HTR-8/SVneo (cell line): ENCODE results near the gene ALPL.
"Not testable (repeated sequence)": the region's sequence is repeated elsewhere in the genome, so short reads cannot be mapped to it uniquely, and the experiment has no call there.

Source experiments
- DNase-seq: peaks from one replicate; pipeline ENCODE4 v3.0.0; 2011; ENCODE audit warnings: low spot score, mixed read lengths; ENCODE audit not compliant: insufficient read length
- FAIRE-seq: peaks from 2 replicates; lab custom pipeline; 2011; peaks lifted over from hg19 to GRCh38; lab: Jason Lieb, UNC

The ALPL gene

DNA sequence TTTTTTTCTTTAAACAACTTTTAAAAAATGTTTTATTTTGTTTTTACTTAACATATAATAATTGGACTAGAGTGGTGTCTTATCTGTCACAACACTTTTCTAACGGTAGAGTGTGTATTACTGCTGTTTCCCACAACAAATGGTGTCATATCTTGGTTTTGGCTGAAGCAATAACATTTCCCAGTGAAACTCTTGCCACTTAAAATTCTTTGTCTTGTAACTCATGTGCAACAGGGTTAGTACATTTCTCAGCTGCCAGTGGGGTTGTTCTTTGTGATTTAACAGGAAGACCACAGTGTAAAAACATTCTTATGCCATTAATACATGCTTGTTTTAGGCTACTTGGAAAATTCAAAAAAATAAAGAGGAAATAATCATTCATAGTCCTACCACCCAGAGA is 43.5 kb downstream of the ALPL start:
- FAIRE-seq (no peak), DNase-seq (peak; percentile 51)

DNA sequence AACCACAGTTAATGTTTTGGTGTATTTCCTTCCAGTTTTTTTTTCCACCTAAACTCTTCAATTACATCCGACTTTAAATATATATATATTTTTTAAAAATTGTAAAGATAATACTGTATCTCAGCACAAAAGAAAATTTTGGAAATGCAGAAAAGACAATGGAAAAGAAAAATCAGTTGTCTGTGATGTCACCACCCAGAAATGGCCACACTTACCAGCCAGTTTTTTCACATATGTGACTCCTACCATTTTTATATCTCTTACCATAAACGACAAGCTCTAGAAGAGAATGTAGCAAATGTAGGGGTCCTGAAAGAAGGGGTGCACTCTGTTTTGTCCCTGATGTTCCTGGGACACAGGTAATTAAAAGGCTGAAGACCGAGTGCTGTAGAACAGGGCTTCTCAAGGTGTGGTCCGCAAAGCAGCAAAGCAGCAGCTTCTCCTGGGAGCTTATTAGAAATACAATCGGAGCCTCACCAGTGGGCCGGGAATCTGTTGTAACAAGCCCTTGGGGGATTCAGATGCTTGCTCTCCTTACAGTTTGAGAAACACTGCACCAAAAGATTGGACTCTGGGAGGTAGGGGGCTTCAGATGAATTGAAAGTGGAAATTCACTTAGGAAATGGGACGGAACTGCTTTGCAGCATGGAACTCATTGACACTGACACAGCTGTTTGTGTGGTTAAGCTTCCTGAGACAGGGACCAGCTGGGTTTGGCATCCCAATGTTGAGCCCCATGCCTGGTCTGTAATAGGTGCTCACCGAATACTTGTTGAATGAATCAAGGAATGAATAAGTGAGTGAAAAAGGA is 44.1 kb downstream of the ALPL start:
- DNase-seq (peak; percentile 36), FAIRE-seq (peak; percentile 16)

DNA sequence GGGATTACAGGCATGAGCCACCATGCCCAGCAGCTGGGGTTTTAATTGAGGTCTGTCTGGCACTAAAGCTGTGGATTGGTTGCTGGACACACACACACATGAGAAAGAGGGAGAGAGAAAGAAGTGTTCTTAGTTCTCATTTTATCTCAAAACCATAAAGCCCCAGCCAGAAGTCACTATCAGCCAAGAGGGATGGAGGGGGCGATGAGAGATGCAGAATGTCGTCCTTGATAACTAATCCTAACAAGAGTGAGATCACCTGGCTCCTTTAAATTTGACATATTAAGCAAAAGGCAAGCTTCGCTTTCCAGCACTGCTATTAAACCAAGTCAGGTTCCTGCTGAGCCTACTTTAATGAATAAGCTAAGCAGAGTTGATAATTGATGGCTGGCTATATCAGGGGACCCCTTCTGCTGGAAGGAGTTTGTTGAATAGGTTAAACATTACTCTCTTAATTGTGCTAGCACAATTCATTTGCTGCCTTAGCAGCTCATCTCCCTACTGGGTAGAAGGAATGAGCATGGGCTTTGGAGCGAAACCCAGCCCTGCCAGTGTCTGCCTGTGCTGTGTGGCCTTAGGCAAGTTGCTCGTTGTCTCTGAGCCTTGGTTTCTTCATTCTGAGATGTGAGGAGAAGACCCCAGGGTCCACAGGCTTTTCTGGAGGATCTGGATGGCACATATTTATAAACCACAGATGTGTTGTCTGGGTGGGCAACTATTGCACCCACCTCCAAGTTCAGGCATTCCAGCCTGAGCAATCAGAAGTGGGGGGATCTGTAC is 50.8 kb downstream of the ALPL start:
- DNase-seq (no peak), FAIRE-seq (no peak)

DNA sequence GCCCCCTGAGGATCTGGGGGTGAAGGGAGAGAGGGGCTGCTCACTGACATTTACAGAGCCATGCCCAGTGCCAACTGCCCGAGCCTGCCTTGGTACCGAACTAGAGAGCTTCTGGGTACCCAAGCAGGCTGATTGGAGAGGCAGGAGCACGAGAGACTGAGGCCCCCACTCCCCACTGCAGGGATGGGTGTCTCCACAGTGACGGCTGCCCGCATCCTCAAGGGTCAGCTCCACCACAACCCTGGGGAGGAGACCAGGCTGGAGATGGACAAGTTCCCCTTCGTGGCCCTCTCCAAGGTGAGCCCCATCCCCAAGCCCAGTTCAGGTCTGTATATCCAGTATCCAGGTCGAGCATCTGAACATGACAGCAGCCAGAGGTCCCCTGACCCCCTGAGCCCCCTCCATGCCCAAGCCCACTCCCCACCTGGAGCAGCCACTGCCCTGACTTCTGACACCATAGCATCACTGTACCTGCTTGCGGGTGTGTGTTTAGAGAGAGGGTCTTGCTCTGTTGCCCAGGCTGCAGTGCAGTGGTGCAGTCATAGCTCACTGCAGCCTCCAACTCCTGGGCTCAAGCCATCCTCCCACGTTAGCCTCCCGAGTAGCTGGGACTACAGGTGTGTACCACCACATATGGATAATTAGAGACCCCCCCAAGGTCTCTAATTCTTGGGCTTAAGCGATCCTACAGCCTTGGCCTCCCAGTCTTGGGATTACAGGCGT is 51.9 kb downstream of the ALPL start:
- DNase-seq = no peak
- FAIRE-seq = no peak

DNA sequence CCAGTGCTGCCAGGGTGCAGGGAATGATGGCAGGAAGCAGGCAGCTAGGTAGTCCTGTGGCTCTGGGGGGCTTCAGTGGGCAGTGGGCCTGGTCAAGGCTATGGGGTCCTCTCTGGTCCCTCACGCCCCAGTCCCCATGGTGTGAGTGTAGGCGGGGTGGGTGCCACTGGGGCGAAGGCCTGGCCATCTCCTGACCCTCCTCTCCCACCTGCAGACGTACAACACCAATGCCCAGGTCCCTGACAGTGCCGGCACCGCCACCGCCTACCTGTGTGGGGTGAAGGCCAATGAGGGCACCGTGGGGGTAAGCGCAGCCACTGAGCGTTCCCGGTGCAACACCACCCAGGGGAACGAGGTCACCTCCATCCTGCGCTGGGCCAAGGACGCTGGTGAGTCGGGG is 53.7 kb downstream of the ALPL start:
- no peak for DNase-seq
- FAIRE-seq = no peak

DNA sequence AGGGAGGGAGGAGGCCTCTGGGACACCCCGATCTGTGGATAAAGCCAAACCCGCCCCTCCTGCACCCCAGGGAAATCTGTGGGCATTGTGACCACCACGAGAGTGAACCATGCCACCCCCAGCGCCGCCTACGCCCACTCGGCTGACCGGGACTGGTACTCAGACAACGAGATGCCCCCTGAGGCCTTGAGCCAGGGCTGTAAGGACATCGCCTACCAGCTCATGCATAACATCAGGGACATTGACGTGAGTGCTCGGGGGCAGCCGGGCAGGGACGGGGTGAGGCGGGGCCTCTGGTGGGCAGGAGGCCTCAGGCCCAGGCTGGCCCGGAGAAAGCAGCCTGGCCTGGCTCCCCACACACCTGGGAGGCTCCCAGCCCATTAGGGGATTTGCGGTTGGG is 54.7 kb downstream of the ALPL start:
- FAIRE-seq = no peak
- DNase-seq = no peak

DNA sequence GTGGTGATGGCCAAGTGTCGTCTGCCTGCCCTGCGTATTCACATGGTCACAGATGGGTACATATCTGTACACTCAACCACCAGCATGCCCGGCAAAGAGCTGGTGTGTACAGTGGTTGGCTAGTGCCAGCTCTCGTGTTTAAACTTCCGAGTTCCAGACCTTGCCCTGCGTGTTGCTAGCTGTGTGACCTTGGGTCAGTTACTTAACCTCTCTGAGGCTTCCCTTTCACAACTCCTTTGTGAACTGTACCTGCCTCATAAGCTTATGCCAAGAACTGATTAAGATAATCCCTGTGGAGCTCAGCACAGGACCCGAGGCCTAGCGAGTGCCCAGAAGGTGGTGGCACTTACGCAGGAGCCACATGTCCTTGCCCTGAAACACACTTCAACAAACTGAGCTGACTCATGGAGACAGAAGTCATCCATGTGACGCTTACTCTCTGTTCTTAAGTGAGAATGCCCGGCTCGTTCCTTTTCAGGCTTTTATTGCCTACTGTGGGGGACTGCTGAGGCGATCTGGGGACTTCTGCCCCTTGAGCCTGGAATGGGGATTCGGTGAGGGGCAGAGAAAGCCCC is 55.4 kb downstream of the ALPL start:
- FAIRE-seq = no peak
- DNase-seq = no peak

DNA sequence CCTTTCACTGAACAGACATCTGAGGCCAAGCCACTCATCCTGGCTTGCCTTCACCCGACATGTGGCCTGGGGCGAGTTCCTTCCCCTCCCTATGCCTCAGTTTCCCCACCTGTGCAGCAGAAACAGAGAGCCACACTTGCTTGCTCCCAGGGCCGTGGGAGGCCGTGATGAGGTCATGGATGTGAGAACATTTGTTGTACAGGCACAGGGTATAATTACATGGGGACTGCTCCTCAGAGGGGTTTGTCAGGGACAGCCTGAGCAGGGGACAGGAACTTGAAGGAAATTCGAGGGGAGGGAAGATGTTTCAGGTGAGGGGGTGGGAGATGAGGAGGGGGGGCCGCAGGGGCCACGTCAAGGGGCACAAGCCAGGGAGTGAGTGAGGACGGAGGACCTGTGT is 56.1 kb downstream of the ALPL start:
- DNase-seq (no peak), FAIRE-seq (no peak)

DNA sequence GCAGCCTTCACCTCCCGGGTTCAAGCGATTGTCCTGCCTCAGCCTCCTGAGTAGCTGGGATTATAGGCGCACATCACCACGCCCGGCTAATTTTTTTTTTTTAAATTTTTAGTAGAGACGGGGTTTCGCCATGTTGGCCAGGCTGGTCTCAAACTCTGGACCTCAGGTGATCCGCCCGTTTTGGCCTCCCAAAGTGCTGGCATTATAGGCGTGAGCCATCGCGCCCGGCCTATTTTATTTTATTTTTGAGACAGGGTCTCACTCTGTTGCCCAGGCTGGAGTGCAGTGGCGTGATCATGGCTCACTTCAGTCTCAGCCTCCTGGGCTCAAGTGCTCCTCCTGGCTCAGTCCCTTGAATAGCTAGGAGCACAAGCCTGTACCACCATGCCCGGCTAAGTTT is 57.1 kb downstream of the ALPL start:
- FAIRE-seq, DNase-seq: not testable (repeated sequence)

DNA sequence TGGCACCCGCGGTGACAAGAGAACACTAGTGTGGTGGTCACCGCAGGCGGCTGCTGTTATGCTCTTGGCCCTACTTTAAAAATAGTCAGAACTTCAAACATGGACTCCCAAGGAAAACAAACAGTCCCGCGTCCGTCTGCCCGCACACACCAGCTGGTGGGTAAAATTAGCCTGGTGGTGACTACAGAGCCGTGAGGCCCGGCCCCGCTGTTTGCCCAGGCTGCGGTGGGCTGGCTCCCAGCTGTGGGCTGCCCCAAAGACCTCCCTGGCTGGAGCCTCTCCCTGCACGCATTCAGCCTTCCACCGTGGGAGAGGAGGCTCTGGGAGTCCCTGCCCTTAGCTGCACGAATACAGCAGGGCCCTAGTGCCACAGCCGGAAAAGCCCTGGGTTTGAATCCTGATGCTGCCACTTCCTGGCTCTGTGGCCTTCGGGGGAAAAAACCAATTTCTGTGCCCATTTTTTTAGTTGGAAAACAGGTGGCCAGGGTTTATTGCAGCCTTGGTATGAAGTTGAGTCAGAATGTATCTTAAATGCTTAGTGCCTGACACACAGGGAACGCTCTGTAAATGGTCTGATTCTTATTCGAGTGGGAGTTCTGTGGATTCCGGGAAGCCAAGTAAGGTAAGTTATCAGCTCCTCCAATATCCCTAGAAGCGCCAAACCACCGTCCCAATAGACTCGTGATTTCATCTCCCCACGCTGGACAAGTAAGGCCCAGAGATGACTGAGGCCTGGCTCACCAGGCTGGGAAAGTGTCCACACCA is 58.2 kb downstream of the ALPL start:
- FAIRE-seq (no peak), DNase-seq (no peak)

DNA sequence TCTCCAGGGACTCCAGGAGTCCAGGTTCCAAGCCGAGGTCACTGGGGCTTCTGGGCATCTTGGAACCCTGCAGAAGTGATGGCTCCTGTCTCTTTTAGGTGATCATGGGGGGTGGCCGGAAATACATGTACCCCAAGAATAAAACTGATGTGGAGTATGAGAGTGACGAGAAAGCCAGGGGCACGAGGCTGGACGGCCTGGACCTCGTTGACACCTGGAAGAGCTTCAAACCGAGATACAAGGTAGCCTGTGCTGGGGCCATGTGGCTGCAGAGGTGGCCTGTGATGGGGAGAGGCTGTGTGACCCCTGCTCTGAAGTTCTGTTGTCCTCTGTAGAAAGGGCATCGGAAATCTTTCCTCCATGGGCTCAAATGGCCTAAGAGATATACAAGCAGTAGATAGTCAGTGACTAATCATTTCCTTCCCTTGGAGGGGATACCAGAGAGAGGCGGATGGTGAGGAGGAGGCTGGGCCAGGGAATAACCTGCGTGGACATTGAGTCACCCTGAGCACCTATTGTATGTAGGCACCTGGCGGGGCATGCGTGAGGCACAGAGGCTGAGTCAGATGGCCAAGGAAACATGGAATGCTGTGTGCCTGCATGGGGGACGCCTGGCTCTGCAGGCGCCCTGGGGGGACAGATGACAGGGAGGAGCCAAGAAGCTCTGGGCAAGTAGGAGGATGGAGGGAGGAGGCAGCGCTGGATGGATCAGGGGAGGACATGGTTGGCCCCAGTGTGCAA is 59.0 kb downstream of the ALPL start:
- peak; percentile 62 for DNase-seq
- FAIRE-seq = peak; percentile 84

DNA sequence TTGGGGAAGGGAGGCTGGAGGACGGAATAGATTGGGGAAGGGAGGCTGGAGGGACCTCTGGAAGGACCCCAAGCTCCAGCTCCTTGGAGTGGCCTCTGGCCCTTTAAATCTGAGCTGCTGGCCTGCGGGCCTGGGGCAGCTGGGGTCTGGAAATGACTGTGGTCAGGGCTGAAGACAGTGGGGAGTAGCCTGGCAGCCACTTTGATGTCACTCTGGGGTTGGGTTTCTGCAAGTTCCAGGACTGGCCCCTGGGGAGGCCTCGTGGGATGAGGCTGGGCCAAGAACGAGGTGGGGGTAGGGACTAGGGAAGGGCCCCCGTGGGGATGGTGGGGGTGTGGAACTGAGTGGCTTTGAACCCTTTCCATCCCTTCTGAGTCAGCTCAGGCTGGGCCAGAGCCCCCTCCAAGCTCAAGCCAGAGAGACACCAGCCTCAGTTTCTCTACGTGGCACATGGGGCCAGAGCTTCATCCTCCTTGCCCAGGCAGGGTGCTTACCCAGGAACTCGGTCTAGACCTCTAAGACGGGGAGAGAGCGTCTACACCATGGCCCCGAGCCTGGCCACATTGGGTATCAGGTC is 59.7 kb downstream of the ALPL start:
- peak; percentile 37 for DNase-seq
- no peak for FAIRE-seq

DNA sequence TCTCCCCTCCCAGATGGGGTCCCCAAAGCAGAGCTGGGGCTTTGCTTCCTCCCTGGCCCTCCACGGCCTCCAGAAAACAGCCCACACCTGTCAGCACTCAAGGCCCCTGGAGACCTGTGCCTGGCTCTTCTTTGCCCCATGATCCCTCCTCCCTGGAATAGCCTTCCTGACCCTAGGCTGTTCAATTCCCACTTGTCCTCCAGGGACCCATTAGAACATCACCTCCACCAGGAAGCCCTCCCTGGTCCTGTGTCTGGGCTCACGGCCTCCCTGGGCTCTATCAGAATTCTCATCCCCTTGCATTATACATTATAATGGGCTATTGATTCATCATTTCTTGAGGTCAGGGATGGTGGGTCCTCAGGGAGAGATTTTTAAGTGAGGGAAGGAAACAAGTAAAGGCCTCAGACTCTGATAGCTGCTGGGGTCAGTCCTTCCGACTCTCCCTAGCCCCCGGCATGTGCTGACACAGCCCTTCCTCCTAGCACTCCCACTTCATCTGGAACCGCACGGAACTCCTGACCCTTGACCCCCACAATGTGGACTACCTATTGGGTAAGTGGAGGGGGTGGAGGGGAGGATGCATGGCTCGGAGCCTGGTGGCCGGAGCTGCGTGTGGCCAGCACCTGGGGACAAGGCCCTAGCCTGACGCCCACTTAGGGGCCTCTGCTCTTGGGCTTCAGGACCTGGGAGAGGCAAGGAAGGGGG is 60.8 kb downstream of the ALPL start:
- no peak for DNase-seq

DNA sequence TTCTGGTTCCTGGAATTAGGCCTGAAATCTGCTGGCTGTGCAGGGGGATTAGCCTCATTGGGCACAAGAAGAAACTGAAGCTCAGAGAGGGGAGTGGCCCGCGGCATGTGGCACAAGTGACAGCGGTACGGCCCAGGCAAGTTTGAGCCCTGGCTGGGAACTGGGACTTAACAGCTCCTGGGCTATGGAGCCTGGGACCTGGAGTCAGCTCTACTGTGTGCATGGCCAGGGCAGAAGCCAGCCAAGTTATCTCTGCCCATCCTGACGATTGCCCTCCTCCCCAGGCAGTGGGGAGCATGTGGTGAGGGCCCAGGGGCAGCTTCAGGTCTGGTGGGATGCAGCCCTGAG is 61.3 kb downstream of the ALPL start:
- DNase-seq (no peak), FAIRE-seq (no peak)

More for the DNA sequence above, 60.8 kb downstream of the ALPL start:
- no peak for FAIRE-seq

DNA sequence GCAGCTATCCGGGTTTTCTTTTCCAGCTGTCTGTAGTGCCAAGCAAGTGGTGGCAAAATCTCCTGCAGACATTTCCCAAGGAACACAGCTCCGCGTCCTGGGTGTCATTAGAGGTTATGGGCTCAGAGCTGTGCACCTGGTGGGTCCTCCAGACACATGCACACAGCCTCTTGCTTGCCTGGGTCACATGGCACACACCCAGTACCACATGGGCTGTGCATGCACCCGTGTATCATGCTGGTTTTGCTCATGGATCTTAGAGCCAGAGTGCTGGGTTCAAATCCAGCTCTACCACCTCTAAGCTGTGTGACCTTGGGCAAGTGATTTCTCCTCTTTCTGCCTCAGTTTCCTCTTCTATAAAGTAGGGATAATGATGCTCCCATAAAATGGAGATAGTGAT is 61.7 kb downstream of the ALPL start:
- FAIRE-seq (no peak), DNase-seq (no peak)

DNA sequence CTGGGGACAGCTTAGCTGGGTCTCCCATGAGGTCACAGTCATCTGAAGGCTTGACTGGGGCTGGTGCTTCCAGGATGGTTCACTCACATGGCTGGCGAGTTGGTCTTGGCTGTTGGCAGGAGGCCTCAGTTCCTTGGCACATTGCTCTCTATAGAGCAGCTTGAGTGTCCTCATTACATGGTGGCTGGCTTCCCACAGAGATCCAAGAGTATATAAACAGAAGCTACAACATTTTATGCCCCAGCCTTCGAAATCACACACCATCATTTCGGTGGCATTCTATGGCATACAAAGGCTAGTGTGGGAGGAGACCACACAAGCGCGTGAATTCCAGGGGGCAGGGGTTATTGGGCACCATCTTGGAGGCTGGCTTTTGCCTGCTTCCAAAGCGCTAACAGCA is 63.0 kb downstream of the ALPL start:
- FAIRE-seq (no peak), DNase-seq (no peak)

DNA sequence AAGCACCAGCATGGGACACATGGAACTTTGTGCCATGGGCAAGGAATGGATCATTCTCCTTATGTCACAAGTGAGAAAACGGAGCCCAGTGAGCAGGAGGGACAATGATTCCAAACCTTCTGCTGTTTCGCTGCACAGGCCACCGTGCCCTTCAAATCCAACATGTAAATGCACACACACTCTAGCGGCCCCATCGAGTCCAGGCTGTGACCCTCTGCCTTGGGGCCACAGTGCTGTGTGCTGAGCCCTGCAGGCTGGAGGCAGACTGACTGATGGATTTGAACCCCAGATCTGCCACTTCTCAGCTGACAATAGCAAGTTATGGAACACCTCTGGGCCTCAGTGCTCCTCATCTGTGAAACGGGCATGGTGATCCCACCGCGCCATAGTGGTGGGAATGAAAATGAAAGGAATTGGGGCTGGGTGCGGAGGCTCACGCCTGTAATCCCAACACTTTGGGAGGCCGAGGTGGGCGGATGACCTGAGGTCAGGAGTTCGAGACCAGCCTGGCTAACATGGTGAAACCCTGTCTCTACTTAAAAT is 63.6 kb downstream of the ALPL start:
- FAIRE-seq (no peak), DNase-seq (no peak)

DNA sequence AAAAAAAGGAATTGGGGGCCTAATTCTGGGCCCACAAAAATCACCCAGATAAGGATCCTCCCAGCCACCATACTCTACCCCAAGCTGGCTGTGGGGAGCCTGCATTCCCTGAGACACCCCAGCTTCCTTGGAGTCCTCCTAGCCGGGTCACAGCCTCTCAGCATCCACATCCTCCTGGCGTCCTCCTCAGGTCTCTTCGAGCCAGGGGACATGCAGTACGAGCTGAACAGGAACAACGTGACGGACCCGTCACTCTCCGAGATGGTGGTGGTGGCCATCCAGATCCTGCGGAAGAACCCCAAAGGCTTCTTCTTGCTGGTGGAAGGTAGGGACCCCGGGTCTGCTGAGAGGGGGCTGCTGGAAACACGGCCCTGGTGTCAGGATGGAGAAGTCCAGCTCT is 64.3 kb downstream of the ALPL start:
- no peak for DNase-seq
- FAIRE-seq = no peak
